ENCODE data around the gene CYBB. TPM values are rescaled to one million over a fixed set of nuclear protein-coding genes. Genes with fewer than 3 reads are reported as not detected.
A peak's percentile ranks its signal among the peaks of the same experiment; 100 is the strongest.

Gene CYBB
- total and polyA plus RNA-seq, 12 donors = 1.9 to 106 (median 7.4) TPM

DNA sequence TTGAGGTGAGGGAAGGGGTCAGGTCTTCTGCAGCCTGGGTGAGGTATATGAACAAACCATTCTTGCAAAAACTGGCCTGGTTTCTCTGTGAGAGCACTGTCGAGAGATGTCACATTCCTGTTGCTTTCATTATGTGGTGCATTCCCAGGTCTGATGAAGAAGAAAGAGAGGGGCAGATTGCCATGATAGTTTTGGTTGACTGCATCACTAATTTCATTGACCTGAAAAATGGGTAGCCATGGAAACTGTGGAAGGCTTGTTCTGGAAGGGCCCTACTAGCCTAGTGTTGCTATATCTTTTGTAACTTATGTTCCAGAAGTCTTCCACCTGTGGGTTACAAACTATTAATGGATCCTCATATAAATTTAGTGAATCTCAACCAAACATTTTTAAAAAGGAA is 32.9 kb upstream of the CYBB start:
- DNase-seq (no peak), ATAC-seq (no peak)
- no peak overlapping the region for H3K4me3 ChIP-seq
- peak overlapping the region in 1 of 10 donors; percentile 35 for H3K27ac ChIP-seq
- 92 to 100% methylated on average over 1 of the region's 1 CpG for WGBS, 2 donors
- H3K4me1 ChIP-seq = peaks cover 0 to 16% (median 0%) of the 10 kb centered on the region in 9 donors
- intact Hi-C loops (cut with DNase I) = loop anchor here in 8 of 10 donors (5.0 to 10.0 kb wide), 4 partner anchors 78 to 420 kb away; no protein-coding TSS in a partner anchor
- H3K36me3 ChIP-seq = no peaks in the 10 kb centered on the region
- H3K27me3 ChIP-seq = peaks cover 0 to 11% (median 0%) of the 10 kb centered on the region in 7 donors
- H3K9me3 ChIP-seq = no peaks in the 10 kb centered on the region
- TF ChIP-seq, protein P1, sequence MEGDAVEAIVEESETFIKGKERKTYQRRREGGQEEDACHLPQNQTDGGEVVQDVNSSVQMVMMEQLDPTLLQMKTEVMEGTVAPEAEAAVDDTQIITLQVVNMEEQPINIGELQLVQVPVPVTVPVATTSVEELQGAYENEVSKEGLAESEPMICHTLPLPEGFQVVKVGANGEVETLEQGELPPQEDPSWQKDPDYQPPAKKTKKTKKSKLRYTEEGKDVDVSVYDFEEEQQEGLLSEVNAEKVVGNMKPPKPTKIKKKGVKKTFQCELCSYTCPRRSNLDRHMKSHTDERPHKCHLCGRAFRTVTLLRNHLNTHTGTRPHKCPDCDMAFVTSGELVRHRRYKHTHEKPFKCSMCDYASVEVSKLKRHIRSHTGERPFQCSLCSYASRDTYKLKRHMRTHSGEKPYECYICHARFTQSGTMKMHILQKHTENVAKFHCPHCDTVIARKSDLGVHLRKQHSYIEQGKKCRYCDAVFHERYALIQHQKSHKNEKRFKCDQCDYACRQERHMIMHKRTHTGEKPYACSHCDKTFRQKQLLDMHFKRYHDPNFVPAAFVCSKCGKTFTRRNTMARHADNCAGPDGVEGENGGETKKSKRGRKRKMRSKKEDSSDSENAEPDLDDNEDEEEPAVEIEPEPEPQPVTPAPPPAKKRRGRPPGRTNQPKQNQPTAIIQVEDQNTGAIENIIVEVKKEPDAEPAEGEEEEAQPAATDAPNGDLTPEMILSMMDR (IDR thresholded peaks at IDR 0.05) = no peak

DNA sequence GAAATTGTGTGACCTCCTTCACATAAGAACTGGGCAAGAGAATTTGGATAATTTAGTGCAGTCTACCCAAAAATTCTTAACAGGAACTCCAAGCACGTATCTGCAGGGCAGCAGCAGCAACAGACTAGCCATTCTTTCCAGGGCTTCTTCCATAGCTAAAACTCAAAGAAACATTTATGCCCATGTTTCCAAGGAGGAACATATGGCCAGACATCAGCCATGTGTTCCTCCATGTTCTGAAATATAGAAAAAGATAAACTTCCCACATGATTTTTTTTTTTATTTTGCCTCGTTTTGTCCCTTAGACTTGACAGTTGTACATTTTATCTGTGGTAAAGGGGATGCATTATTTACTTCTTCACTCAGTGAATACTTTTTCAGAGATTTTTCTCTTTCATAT is 27.6 kb upstream of the CYBB start:
- no peaks in the 10 kb centered on the region for H3K9me3 ChIP-seq
- DNase-seq = no peak
- H3K36me3 ChIP-seq = no peaks in the 10 kb centered on the region
- intact Hi-C loops (cut with DNase I) = no loop called here
- no peak overlapping the region for H3K27ac ChIP-seq
- H3K4me3 ChIP-seq = no peak overlapping the region
- TF ChIP-seq, protein P1 (IDR thresholded peaks at IDR 0.05) = no peak
- 69 to 72% methylated on average over 2 of the region's 2 CpGs for WGBS, 2 donors
- H3K27me3 ChIP-seq = no peaks in the 10 kb centered on the region
- peaks cover 0 to 29% (median 0%) of the 10 kb centered on the region in 9 donors for H3K4me1 ChIP-seq
- ATAC-seq = no peak

DNA sequence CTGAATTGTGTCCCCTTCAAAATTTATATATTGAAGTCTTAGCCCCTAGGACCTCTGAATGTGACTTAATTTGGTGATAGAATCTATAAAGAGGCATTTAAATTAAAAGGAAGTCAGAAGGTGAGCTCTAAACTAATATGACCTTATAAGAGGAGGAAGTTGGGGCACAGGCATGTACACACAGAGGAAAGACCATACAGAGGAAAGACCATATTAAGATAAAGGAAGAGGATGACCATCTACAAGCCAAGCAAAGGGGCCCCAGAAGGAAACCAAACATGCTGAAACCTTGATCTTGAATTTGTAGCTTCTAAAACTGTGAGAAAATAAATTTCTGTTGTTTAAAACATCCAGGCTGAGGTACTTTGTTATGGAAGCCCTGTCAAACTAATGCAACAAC is 26.9 kb upstream of the CYBB start:
- H3K4me1 ChIP-seq = peaks cover 0 to 27% (median 0%) of the 10 kb centered on the region in 9 donors
- no peak overlapping the region for H3K4me3 ChIP-seq
- no peak overlapping the region for H3K27ac ChIP-seq
- DNase-seq (no peak), ATAC-seq (no peak)
- TF ChIP-seq, protein P1 (IDR thresholded peaks at IDR 0.05) = no peak
- H3K36me3 ChIP-seq = no peaks in the 10 kb centered on the region
- intact Hi-C loops (cut with DNase I) = no loop called here
- no peaks in the 10 kb centered on the region for H3K27me3 ChIP-seq
- no peaks in the 10 kb centered on the region for H3K9me3 ChIP-seq

DNA sequence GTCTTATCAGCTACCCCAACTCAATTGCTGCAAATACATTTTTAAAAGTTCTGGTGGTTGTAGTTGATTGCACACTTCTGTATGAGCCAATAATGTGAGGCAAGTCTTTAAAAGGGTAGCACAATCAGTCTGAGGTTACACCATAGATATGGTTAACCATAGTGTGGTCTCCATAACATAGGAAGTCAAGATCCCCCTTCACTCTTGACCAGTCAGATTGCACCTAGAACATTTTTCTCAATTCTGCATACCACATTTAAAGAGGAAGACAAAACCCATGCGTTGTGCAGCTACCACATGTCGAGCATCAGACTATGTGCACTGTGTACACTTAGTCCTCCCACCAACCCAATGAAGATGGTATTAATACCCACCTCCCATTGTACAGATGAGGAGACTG is 26.5 kb upstream of the CYBB start:
- DNase-seq = no peak
- ATAC-seq = no peak
- Histone ChIP-seq H3K9me3 (no peaks in the 10 kb centered on the region), H3K27ac (no peak overlapping the region), H3K4me3 (no peak overlapping the region), H3K36me3 (no peaks in the 10 kb centered on the region), H3K27me3 (no peaks in the 10 kb centered on the region), H3K4me1 (peaks cover 0 to 27% (median 0%) of the 10 kb centered on the region in 9 donors)
- WGBS, 2 donors = 78 to 93% methylated on average over 2 of the region's 2 CpGs
- intact Hi-C loops (cut with DNase I) = no loop called here
- TF ChIP-seq, protein P1 (IDR thresholded peaks at IDR 0.05) = no peak

Measured in heart right ventricle (tissue), 16 donors.